Hepatic stellate cell (primary cell): ENCODE data around the gene ATG2A.
A peak's percentile ranks its signal among the peaks of the same experiment; 100 is the strongest.

Source experiments
- DNase-seq: peaks from one replicate; pipeline ENCODE4 v3.0.0; 2011; ENCODE audit warnings: low spot score

The ATG2A gene

GRCh38 chr11:64885367-64886286 is 31.4 kb downstream of the ATG2A start:
- peak; percentile 66 for DNase-seq

GRCh38 chr11:64884019-64884418 is 33.0 kb downstream of the ATG2A start:
- no peak for DNase-seq

GRCh38 chr11:64883575-64883974 is 33.4 kb downstream of the ATG2A start:
- DNase-seq, result no peak

GRCh38 chr11:64882243-64882642 is 34.8 kb downstream of the ATG2A start:
- no peak for DNase-seq

- DNase-seq, result no peak
Observed at GRCh38 chr11:64881476-64881875, 35.5 kb downstream of the ATG2A start.

- no peak for DNase-seq
Observed at GRCh38 chr11:64880240-64881001, 36.6 kb downstream of the ATG2A start.

GRCh38 chr11:64879244-64879900 is 37.6 kb downstream of the ATG2A start:
- no peak for DNase-seq

GRCh38 chr11:64878494-64879243 is 38.3 kb downstream of the ATG2A start, which contains the start of gene EHD1:
Gene EHD1 (minus strand): TSS chr11:64878621. CDS start chr11:64878464, 157 bp downstream.
- DNase-seq, result peak; percentile 98

- DNase-seq, result no peak
Observed at GRCh38 chr11:64878223-64878493, 38.9 kb downstream of the ATG2A start.

GRCh38 chr11:64877390-64878222 is 39.4 kb downstream of the ATG2A start:
- no peak for DNase-seq

- peak; percentile 77 for DNase-seq
Observed at GRCh38 chr11:64876835-64877341, 40.1 kb downstream of the ATG2A start.

GRCh38 chr11:64876229-64876750 is 40.7 kb downstream of the ATG2A start:
- DNase-seq, result no peak

- DNase-seq, result no peak
Observed at GRCh38 chr11:64875369-64876228, 41.4 kb downstream of the ATG2A start.

GRCh38 chr11:64874308-64875240 is 42.4 kb downstream of the ATG2A start:
- DNase-seq, result no peak

- DNase-seq, result no peak
Observed at GRCh38 chr11:64872790-64873488, 44.1 kb downstream of the ATG2A start.

- DNase-seq, result no peak
Observed at GRCh38 chr11:64871492-64871891, 45.5 kb downstream of the ATG2A start.

- no peak for DNase-seq
Observed at GRCh38 chr11:64870893-64871466, 46.0 kb downstream of the ATG2A start.
